ENCODE measurements around the gene AHCY.
"Not testable (repeated sequence)": the region's sequence is repeated elsewhere in the genome, so short reads cannot be mapped to it uniquely, and the experiment has no call there.

The AHCY gene

GRCh38 chr20:34302723-34303533 lies at the start of gene AHCY:
Gene AHCY, minus strand, starts transcription at chr20:34303355. Its CDS starts 85 bp downstream, at chr20:34303270.
- peak; percentile 98 for DNase-seq

- no peak for DNase-seq
Observed at GRCh38 chr20:34350095-34350494, 46.9 kb upstream of the AHCY start.

GRCh38 chr20:34347571-34347970 lies 44.4 kb upstream of the AHCY start:
- no peak for DNase-seq

- DNase-seq: not testable (repeated sequence)
Observed at GRCh38 chr20:34346533-34346865, 43.3 kb upstream of the AHCY start.

GRCh38 chr20:34345839-34346532 lies 42.8 kb upstream of the AHCY start:
- DNase-seq: not testable (repeated sequence)

GRCh38 chr20:34345402-34345736 lies 42.2 kb upstream of the AHCY start:
- DNase-seq: no peak

- no peak for DNase-seq
Observed at GRCh38 chr20:34344238-34344637, 41.1 kb upstream of the AHCY start.

GRCh38 chr20:34343458-34344211 lies 40.5 kb upstream of the AHCY start:
- no peak for DNase-seq

GRCh38 chr20:34341199-34341598 lies 38.0 kb upstream of the AHCY start:
- DNase-seq: not testable (repeated sequence)

GRCh38 chr20:34340726-34341125 lies 37.6 kb upstream of the AHCY start:
- peak; percentile 52 for DNase-seq

- DNase-seq: no peak
Observed at GRCh38 chr20:34337982-34338726, 35.0 kb upstream of the AHCY start.

GRCh38 chr20:34337544-34337943 lies 34.4 kb upstream of the AHCY start:
- peak; percentile 72 for DNase-seq

- no peak for DNase-seq
Observed at GRCh38 chr20:34334654-34335407, 31.7 kb upstream of the AHCY start.

- DNase-seq: no peak
Observed at GRCh38 chr20:34333786-34334185, 30.6 kb upstream of the AHCY start.

- DNase-seq: no peak
Observed at GRCh38 chr20:34332262-34332920, 29.2 kb upstream of the AHCY start.

GRCh38 chr20:34331838-34332237 lies 28.7 kb upstream of the AHCY start:
- no peak for DNase-seq

GRCh38 chr20:34330861-34331544 lies 27.8 kb upstream of the AHCY start:
- DNase-seq: not testable (repeated sequence)

GRCh38 chr20:34328928-34329677 lies 25.9 kb upstream of the AHCY start:
- no peak for DNase-seq

- DNase-seq: not testable (repeated sequence)
Observed at GRCh38 chr20:34328207-34328606, 25.1 kb upstream of the AHCY start.

GRCh38 chr20:34324541-34324940 lies 21.4 kb upstream of the AHCY start:
- DNase-seq: no peak
